Mammary epithelial cell (primary cell): ENCODE data around the gene ZMIZ1.

ENCODE experiments used
- EZH2 ChIP-seq: IDR thresholded peaks from 2 replicates; pipeline ENCODE4 v1.6.1; 2012; ENCODE audit warnings: low read length, inconsistent platforms, borderline replicate concordance
- TF ChIP-seq, protein P1 (sequence below), 2 donors: IDR thresholded peaks in 1 of 2; conservative IDR thresholded peaks in 1 of 2; 2 replicates each; pipeline ENCODE4 v1.5.1; 2011 to 2012; ENCODE audit warnings: inconsistent platforms in 2 of 2, low read length in 2 of 2, mild to moderate bottlenecking in 2 of 2, control low read depth in 1 of 2, low read depth in 1 of 2; ENCODE audit not compliant: insufficient read depth in 1 of 2; ENCODE audit errors: extremely low read depth in 1 of 2

DNA sequence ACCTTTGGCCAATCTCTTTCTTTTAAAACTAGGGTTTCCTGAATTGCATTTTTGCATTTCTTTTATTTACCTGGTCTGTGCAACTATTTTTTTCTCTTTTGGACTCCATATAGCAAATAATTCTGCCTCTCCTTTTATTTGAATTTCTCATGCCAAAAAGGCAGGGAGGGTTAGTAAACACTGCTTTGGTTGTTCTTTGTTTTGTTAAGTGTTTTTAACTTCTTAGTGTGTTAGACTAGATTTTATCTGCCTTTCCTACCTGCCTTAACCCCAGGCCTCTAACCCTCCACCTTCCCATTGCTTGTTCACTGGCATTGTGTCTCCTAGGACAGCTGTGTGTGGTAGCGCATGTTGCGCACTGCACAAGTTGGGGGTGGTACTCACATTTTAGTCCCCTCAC lies 18.1 kb downstream of the ZMIZ1 start:
- no peak for TF ChIP-seq EZH2
- TF ChIP-seq, protein P1, sequence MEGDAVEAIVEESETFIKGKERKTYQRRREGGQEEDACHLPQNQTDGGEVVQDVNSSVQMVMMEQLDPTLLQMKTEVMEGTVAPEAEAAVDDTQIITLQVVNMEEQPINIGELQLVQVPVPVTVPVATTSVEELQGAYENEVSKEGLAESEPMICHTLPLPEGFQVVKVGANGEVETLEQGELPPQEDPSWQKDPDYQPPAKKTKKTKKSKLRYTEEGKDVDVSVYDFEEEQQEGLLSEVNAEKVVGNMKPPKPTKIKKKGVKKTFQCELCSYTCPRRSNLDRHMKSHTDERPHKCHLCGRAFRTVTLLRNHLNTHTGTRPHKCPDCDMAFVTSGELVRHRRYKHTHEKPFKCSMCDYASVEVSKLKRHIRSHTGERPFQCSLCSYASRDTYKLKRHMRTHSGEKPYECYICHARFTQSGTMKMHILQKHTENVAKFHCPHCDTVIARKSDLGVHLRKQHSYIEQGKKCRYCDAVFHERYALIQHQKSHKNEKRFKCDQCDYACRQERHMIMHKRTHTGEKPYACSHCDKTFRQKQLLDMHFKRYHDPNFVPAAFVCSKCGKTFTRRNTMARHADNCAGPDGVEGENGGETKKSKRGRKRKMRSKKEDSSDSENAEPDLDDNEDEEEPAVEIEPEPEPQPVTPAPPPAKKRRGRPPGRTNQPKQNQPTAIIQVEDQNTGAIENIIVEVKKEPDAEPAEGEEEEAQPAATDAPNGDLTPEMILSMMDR (conservative IDR thresholded peaks at IDR 0.05 in 1 of 2, IDR thresholded peaks at IDR 0.05 in 1 of 2; ENCODE audit: extremely low read depth in 1 of 2, insufficient read depth in 1 of 2, low read depth in 1 of 2, low read length in 2 of 2), result no peak
